HG03196 (cell line): ENCODE results near the gene PIEZO2.

Experiments
- ATAC-seq: cut with Tn5 transposase; IDR thresholded peaks from one replicate; pipeline ENCODE4 v1.9.1; 2021; ENCODE audit not compliant: unreplicated experiment

PIEZO2 gene

GRCh38 chr18:11113937-11114336 lies 35.4 kb downstream of the PIEZO2 start:
- ATAC-seq: no peak

GRCh38 chr18:11113046-11113548 lies 36.3 kb downstream of the PIEZO2 start:
- no peak for ATAC-seq

- ATAC-seq: no peak
Observed at GRCh38 chr18:11112286-11112685, 37.1 kb downstream of the PIEZO2 start.

GRCh38 chr18:11110509-11110908 lies 38.9 kb downstream of the PIEZO2 start:
- no peak for ATAC-seq

GRCh38 chr18:11108947-11109346 lies 40.4 kb downstream of the PIEZO2 start:
- ATAC-seq: no peak

GRCh38 chr18:11106894-11107293 lies 42.5 kb downstream of the PIEZO2 start:
- no peak for ATAC-seq

GRCh38 chr18:11105463-11105862 lies 43.9 kb downstream of the PIEZO2 start:
- ATAC-seq: no peak

- ATAC-seq: no peak
Observed at GRCh38 chr18:11104307-11104706, 45.1 kb downstream of the PIEZO2 start.

- ATAC-seq: no peak
Observed at GRCh38 chr18:11096839-11097750, 52.3 kb downstream of the PIEZO2 start.

GRCh38 chr18:11096411-11096810 lies 53.0 kb downstream of the PIEZO2 start:
- no peak for ATAC-seq

GRCh38 chr18:11095674-11096293 lies 53.6 kb downstream of the PIEZO2 start:
- no peak for ATAC-seq

GRCh38 chr18:11095211-11095610 lies 54.2 kb downstream of the PIEZO2 start:
- no peak for ATAC-seq

- no peak for ATAC-seq
Observed at GRCh38 chr18:11091746-11092145, 57.6 kb downstream of the PIEZO2 start.

GRCh38 chr18:11089931-11090715 lies 59.2 kb downstream of the PIEZO2 start:
- ATAC-seq: no peak

GRCh38 chr18:11081009-11081532 lies 68.3 kb downstream of the PIEZO2 start:
- ATAC-seq: no peak

GRCh38 chr18:11078491-11078890 lies 70.9 kb downstream of the PIEZO2 start:
- no peak for ATAC-seq

GRCh38 chr18:11077548-11078187 lies 71.7 kb downstream of the PIEZO2 start:
- ATAC-seq: no peak

GRCh38 chr18:11074889-11075288 lies 74.5 kb downstream of the PIEZO2 start:
- ATAC-seq: no peak

- ATAC-seq: no peak
Observed at GRCh38 chr18:11073971-11074370, 75.4 kb downstream of the PIEZO2 start.

- ATAC-seq: no peak
Observed at GRCh38 chr18:11072632-11073031, 76.7 kb downstream of the PIEZO2 start.

- ATAC-seq: no peak
Observed at GRCh38 chr18:11071300-11071699, 78.1 kb downstream of the PIEZO2 start.
